Hematopoietic multipotent progenitor cell (in vitro differentiated cells): ENCODE data around the gene SLMAP. TPM values are rescaled to one million over a fixed set of nuclear protein-coding genes. Genes with fewer than 3 reads are reported as not detected.

Experiments
- total RNA-seq: library from RNA; depleted of rRNA; stranded (reverse); fragments of >200 nt; gene quantifications from one replicate; pipeline ENCODE4 v1.2.3, GENCODE V29; 2012

SLMAP gene
- total RNA-seq, 1 donor, result 23.7 TPM

Other genes starting within 250 kb of the SLMAP start
- gene DNAH12, start 212.0 kb upstream of the SLMAP start, total RNA-seq, result under 0.01 TPM
- 25.9 TPM for gene PDE12, start 200.0 kb upstream of the SLMAP start, total RNA-seq
- gene ARF4, start 159.0 kb upstream of the SLMAP start, total RNA-seq, result 23.7 TPM
- gene DENND6A, start 63.2 kb upstream of the SLMAP start, total RNA-seq, result 24.5 TPM